GM21423 (cell line): ENCODE results near the gene UBXN2A.
"Not testable (repeated sequence)": the region's sequence is repeated elsewhere in the genome, so short reads cannot be mapped to it uniquely, and the experiment has no call there.

ENCODE experiments used
- ATAC-seq: cut with Tn5 transposase; IDR thresholded peaks from one replicate; pipeline ENCODE4 v1.9.1; 2021; ENCODE audit warnings: mild to moderate bottlenecking, moderate library complexity; ENCODE audit not compliant: unreplicated experiment

The UBXN2A gene

DNA sequence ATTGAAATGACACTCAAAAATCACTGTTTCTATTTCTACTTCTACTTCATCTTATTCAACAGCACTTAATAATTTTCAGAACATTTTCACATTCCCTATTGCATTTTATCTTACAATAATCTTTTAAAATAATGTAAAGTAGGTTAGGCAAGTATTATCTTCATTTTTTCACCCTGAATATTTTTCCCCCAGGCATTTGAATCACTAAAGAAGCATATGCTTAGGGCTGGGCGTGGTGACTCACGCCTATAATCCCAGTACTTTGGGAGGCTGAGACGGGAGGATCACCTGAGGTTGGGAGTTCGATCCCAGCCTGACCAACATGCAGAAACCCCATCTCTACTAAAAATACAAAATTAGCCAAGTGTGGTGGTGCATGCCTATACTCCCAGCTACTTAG lies 100.2 kb downstream of the UBXN2A start:
- no peak for ATAC-seq

GRCh38 chr2:24043133-24043532 lies 102.9 kb downstream of the UBXN2A start:
- ATAC-seq: not testable (repeated sequence)

DNA sequence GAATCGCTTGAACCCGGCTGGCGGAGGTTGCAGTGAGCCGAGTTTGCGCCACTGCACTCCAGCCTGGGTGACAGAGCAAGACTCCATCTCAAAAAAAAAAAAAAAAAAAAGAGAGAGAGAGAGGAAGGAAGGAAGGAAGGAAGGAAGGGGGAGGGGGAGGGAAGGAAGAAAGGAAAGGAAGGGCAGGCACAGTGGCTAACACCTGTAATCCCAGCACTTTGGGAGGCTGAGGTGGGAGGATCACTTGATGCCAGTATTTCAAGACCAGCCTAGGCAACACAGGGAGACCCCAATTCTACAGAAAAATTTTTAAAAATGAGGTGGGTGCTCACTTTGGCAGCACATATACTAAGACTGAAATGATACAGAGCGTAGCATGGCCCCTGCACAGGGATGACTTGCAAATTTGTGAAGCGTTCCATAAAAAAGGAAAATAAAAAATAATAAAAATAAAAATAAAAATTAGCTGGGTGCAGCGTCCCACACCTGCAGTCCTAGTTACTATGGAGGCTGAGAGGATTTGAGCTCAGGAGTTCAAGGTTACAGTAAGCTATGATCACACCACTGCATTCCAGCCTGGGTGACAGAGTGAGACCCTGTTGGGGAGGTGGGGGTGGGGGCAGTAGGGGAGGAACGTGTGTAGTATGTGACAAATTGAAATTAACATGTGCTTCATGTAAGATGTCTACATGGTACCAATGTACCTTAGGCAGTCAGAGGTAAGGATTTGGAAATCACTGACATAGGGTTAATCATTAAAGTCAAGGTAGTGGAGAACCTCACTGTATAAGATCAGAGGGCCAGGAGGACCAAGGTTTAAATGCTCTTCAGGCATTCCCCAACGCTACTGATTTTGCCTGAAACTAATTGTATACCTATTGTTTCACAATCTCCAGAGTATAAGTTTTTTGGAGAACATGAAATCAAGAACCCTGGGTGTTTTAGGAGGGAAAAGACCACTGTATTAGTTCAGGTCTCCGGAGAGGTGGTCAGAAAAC lies 105.5 kb downstream of the UBXN2A start:
- no peak for ATAC-seq

GRCh38 chr2:24046599-24046929 lies 106.3 kb downstream of the UBXN2A start:
- ATAC-seq: no peak

GRCh38 chr2:24046930-24047702 lies 106.9 kb downstream of the UBXN2A start, which contains the start of gene WDCP:
TSS of gene WDCP (minus strand) at chr2:24047391. CDS start at chr2:24039494, 7,897 bp downstream.
- peak; percentile 100 for ATAC-seq

- ATAC-seq: no peak
These were observed 107.4 kb downstream of the UBXN2A start for GRCh38 chr2:24047703-24048033.

GRCh38 chr2:24048769-24049484 lies 108.7 kb downstream of the UBXN2A start:
- no peak for ATAC-seq

- ATAC-seq: no peak
These were observed 109.3 kb downstream of the UBXN2A start, which contains the start of gene FKBP1B for GRCh38 chr2:24049485-24050021. TSS of gene FKBP1B (plus strand) at chr2:24049741. CDS start at chr2:24049850, 109 bp downstream.

GRCh38 chr2:24050041-24050979 lies 110.0 kb downstream of the UBXN2A start:
- ATAC-seq: no peak

DNA sequence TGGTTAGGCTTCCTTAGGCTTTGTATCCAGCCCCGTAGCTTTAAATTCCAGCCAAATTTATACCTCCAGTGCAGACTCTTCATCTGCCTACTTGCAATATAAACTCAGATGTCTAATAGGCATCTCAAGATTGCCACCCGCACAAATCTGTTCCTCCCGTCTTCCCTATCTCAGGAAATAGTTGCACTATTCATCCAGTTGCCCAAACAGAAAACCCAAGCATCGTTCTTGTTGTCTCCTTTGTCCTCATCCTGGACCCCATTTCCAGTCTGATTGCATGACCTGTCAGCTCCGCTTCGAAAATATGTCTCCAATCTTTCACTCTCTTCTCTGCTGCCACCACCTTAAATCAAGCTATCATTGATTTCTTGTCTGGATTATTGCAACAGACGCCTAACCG lies 111.6 kb downstream of the UBXN2A start:
- ATAC-seq: no peak

- no peak for ATAC-seq
These were observed 112.7 kb downstream of the UBXN2A start for GRCh38 chr2:24052951-24053350.
